ENCODE data around the gene TBC1D2B. TPM values are rescaled to one million over a fixed set of nuclear protein-coding genes. Genes with fewer than 3 reads are reported as not detected.

Gene TBC1D2B
- total RNA-seq, 4 donors from 2014 or later = 4.7 to 9.6 (median 8.1) TPM

DNA sequence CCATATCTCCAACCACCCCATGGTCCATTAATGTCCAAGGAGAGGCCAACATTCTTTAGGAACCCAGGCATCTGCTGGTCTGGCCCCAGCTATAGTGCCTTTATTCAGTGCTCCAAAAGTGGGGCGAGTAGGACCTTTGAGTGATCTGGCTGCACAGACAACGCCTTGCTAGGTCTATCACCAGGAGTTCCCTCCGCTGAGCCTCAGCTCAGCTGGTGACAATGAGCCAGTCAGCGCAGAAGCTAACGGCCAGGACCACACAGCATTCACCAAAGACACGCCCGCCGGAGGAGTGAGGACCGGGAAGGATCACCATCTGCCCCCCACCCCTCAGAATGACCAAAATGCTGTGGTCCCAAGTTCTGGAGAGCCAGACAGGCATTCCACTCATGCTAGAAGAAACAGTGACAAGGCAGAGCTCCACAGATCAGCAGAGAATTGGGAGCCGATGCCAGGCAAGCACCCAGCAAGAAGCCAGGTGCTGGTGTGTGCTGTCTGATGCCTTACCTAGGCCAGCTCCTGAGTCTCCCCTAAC is 19.0 kb downstream of the TBC1D2B start:
- Histone ChIP-seq H3K27me3 (no peaks in the 10 kb centered on the region), H3K9me3 (no peaks in the 10 kb centered on the region), H3K36me3 (no peaks in the 10 kb centered on the region), H3K27ac (peak overlapping the region in 3 of 4 donors; percentile 36 to 51 (median 37)), H3K4me3 (no peak overlapping the region), H3K4me1 (peaks cover 62 to 65% of the 10 kb centered on the region in 2 donors)
- DNase-seq (no peak), ATAC-seq (no peak)
- no peak for TF ChIP-seq CTCF (IDR thresholded peaks at IDR 0.05 in 4 of 5, conservative IDR thresholded peaks at IDR 0.05 in 1 of 5)
- intact Hi-C loops (cut with DNase I; ENCODE audit: low total_unique reads) (no loop called here), in situ Hi-C loops (cut with MboI; ENCODE audit: low sequenced_read_pairs in 4 of 4) (no loop called here)

DNA sequence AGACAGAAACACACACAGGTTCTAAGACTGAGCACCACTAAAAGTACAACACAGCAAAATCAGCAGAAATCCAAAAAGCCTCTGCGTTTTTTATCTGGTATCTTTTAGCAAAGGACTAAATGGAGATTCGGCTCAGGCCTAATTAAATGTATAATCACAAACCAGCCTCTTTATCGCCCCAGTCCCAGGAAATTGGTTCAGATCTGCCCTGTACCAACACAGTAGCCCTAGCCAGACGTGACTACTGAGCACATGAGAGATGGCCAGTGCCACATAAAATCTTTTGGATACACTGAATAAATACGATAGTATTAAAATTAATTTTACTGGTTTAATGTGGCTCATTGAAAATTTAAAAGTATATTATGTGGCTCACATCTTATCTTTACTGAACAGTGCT is 19.7 kb downstream of the TBC1D2B start:
- intact Hi-C loops (cut with DNase I; ENCODE audit: low total_unique reads) = loop anchor here (2.0 kb wide), 1 partner anchor 41 kb away; no protein-coding TSS in a partner anchor
- H3K4me3 ChIP-seq = no peak overlapping the region
- DNase-seq (no peak), ATAC-seq (no peak)
- H3K36me3 ChIP-seq = no peaks in the 10 kb centered on the region
- no peak for TF ChIP-seq CTCF (IDR thresholded peaks at IDR 0.05 in 4 of 5, conservative IDR thresholded peaks at IDR 0.05 in 1 of 5)
- no peak for TF ChIP-seq POLR2A (IDR thresholded peaks at IDR 0.05)
- H3K27ac ChIP-seq = peak overlapping the region in 2 of 4 donors; percentile 22 to 49
- H3K9me3 ChIP-seq = no peaks in the 10 kb centered on the region
- H3K27me3 ChIP-seq = no peaks in the 10 kb centered on the region
- in situ Hi-C loops (cut with MboI; ENCODE audit: low sequenced_read_pairs in 4 of 4) = no loop called here
- H3K4me1 ChIP-seq = peaks cover 57 to 69% of the 10 kb centered on the region in 2 donors

GRCh38 chr15:78056714-78057269 is 20.7 kb downstream of the TBC1D2B start:
- Histone ChIP-seq H3K4me1 (peaks cover 52 to 71% of the 10 kb centered on the region in 2 donors), H3K27ac (peak overlapping the region; percentile 22 to 56 (median 51)), H3K9me3 (no peaks in the 10 kb centered on the region), H3K27me3 (no peaks in the 10 kb centered on the region), H3K4me3 (no peak overlapping the region), H3K36me3 (no peaks in the 10 kb centered on the region)
- no peak for TF ChIP-seq CTCF (IDR thresholded peaks at IDR 0.05 in 4 of 5, conservative IDR thresholded peaks at IDR 0.05 in 1 of 5)
- no peak for TF ChIP-seq POLR2A (IDR thresholded peaks at IDR 0.05)
- in situ Hi-C loops (cut with MboI; ENCODE audit: low sequenced_read_pairs in 4 of 4) (no loop called here), intact Hi-C loops (cut with DNase I; ENCODE audit: low total_unique reads) (loop anchor here (2.0 kb wide), 1 partner anchor 40 kb away; no protein-coding TSS in a partner anchor)
- ATAC-seq (peak; percentile 57 to 89), DNase-seq (no peak)

- H3K27me3 ChIP-seq = no peaks in the 10 kb centered on the region
- peak overlapping the region in 3 of 4 donors; percentile 7 to 49 (median 23) for H3K27ac ChIP-seq
- no peaks in the 10 kb centered on the region for H3K36me3 ChIP-seq
- no peak for DNase-seq
- in situ Hi-C loops (cut with MboI; ENCODE audit: low sequenced_read_pairs in 4 of 4) = no loop called here
- no peak for ATAC-seq
- TF ChIP-seq CTCF (IDR thresholded peaks at IDR 0.05 in 4 of 5, conservative IDR thresholded peaks at IDR 0.05 in 1 of 5) = no peak
- TF ChIP-seq POLR2A (IDR thresholded peaks at IDR 0.05) = no peak
- no peaks in the 10 kb centered on the region for H3K9me3 ChIP-seq
- peaks cover 48 to 73% of the 10 kb centered on the region in 2 donors for H3K4me1 ChIP-seq
- intact Hi-C loops (cut with DNase I; ENCODE audit: low total_unique reads) = loop anchor here (2.0 kb wide), 1 partner anchor 39 kb away; no protein-coding TSS in a partner anchor
- H3K4me3 ChIP-seq = no peak overlapping the region
These were observed 21.4 kb downstream of the TBC1D2B start for GRCh38 chr15:78055919-78056713.

Measured in gastrocnemius medialis (tissue), 4 donors.